HG03439 (cell line): ENCODE data around the gene PAFAH1B2.
"Not testable (repeated sequence)": the region's sequence is repeated elsewhere in the genome, so short reads cannot be mapped to it uniquely, and the experiment has no call there.

Experiments used
- ATAC-seq: cut with Tn5 transposase; IDR thresholded peaks from one replicate; pipeline ENCODE4 v1.9.1; 2021; ENCODE audit warnings: mild to moderate bottlenecking, moderate library complexity; ENCODE audit not compliant: unreplicated experiment

The PAFAH1B2 gene

DNA sequence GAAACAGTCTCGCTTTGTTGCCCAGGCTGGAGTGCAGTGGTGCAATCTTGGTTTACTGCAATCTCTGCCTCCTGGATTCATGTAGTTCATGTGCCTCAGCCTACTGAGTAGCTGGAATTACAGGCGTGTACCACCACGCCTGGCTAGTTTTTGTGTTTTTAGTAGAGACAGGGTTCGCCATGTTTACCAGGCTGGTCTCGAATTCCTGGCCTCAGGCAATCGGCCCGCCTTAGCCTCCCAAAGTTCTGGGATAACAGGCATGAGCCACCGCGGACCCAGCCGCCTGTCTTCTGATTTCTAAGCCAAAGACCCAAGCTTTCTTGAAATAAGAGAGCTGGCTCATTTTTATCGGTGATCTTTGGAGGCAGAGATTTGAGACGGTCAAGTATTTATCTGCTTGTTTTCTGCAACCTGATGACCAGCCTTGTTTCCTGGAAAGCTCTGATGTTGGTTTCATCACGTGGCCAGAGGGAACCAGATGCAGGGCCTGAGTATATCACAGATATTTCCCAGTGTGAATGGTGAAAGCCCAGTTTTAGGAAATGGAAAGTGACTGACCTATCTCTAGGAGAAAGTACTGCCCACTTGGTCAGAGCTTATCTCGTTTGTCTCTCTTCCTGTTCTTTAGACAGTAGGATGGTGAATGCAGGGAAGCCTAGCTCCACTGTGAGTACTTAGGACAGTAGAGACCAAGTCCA lies 28.8 kb downstream of the PAFAH1B2 start:
- ATAC-seq: no peak

GRCh38 chr11:117175104-117175503 lies 31.0 kb downstream of the PAFAH1B2 start:
- no peak for ATAC-seq

GRCh38 chr11:117175781-117176180 lies 31.7 kb downstream of the PAFAH1B2 start:
- ATAC-seq: no peak

- no peak for ATAC-seq
Measured at GRCh38 chr11:117176186-117176585, 32.1 kb downstream of the PAFAH1B2 start.

DNA sequence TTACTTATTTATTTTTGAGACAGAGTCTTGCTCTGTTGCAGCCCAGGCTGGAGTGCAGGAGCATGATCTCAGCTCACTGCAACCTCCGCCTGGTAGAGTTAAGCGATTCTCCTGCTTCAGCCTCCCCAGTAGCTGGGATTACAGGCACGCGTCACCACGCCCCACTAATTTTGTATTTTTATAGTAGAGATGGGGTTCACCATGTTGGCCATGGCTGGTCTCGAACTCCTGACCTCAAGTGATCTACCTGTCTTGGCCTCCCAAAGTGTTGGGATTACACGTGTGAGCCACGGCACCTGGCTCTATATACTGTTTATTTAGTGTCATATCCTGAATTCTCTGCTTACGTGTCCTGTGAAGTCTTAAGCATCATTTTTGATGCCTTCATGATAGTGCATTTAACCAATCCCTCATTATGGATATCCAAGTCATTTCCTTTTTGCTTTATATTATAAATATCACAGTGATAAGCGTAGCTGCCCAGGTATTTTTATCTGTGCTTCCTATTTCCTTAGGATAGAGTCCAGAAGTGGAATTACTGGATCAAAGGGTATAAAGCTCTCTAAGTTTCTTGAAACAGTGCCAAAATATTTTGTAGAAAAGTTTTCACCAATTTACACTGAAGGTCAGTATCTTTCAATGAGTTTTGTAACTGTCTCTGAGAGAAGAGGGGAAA lies 33.6 kb downstream of the PAFAH1B2 start:
- ATAC-seq: no peak

DNA sequence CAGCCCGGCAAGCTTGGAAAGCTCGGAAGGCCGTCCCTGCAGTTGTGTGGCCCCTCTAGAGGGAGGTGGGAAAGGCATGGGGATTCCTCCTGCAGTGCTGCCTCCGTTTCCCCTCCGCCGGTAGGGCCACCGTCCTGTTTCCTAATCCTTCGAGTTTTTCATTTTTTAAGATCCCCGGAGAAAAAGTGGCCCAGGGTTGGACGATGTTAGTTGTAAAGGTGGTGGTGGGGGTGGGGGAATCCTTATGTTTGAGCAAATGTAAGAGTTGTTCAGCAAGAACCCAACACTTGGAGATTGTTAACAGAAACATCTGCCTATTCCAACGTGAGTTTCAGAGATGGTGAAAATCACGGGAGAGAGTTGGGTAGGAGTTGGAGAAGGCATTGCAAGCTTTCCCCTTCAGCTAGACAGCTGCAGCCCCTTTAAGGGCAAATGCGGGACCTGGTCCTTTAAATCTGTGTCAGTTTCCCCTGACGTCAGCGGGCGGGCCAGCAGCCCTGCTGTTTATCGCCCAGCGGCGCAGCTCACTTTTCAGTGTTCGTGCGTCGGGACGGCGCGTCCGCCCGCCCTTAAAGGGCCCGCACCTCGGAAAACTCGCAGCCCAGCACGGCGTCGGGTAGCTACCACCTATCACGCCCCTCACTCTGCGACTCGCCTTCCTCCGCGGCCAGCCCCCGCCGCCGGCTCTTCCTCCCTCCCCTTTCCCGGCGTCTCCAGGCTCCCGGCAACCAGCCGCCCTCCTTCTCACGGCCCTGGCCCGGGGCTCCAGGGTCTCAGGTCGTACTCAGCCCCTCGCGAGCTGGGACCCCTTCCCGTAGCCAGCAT lies 34.3 kb downstream of the PAFAH1B2 start, which contains the start of gene SIDT2:
SIDT2 (plus strand) TSS at position 534 of the 825 bp plus-strand sequence. CDS start 521 bp downstream, outside the sequence.
- ATAC-seq: peak; percentile 85

DNA sequence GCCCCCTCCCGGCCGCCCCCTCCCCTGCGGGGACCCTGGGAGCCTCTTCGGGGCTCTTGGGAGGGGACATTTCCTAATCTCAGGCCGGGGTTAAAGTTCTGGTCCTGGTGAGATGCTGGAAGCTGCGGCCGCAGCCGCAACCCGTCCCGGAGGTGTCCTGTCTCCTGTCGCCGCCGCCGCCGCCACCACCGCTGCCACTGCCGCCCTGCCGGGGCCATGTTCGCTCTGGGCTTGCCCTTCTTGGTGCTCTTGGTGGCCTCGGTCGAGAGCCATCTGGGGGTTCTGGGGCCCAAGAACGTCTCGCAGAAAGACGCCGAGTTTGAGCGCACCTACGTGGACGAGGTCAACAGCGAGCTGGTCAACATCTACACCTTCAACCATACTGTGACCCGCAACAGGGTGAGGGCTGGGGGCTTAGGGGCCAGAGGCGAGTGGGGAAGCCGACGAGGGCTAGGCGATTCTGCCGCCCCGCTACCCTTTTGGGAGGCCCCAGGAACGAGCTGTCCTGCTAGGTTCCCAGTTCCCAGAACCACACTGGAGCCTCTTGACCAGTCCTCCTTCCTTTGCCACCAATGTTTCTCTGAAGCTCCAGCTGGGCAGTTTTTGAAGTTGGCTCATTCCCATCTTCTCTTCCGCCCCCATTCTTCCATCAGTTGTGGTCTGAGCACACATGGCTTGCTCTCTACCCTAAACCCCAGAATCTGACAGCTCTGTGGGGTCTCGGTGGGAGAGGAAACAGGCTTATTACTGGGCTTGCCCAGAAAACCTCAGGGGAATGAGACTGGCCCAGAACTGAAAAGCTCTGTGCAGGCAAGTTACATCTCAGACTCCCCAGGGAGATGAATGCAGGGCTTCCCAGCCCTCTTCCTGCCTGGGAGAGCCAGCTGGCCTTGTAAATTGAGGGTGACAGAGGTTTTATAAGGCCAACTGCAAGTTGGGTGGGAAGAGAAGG lies 35.2 kb downstream of the PAFAH1B2 start:
- ATAC-seq: peak; percentile 34

GRCh38 chr11:117180020-117180419 lies 35.9 kb downstream of the PAFAH1B2 start:
- no peak for ATAC-seq

GRCh38 chr11:117180661-117181585 lies 36.8 kb downstream of the PAFAH1B2 start:
- no peak for ATAC-seq

- ATAC-seq: no peak
Measured at GRCh38 chr11:117181586-117182550, 37.8 kb downstream of the PAFAH1B2 start.

DNA sequence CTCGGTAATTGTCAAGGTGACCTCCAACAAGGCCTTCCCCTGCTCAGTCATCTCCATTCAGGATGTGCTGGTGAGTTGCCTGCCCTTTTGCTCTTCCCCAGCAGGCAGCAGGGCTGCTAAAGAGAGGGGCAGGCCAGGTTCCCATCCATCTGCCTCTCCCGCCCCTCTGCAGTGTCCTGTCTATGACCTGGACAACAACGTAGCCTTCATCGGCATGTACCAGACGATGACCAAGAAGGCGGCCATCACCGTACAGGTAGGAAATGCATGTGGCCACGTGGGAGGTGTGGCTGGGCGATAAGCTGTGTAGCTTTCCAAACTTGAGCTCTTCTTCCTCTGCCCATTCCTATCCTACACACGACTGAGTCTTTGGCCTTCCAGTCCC lies 38.5 kb downstream of the PAFAH1B2 start:
- no peak for ATAC-seq

DNA sequence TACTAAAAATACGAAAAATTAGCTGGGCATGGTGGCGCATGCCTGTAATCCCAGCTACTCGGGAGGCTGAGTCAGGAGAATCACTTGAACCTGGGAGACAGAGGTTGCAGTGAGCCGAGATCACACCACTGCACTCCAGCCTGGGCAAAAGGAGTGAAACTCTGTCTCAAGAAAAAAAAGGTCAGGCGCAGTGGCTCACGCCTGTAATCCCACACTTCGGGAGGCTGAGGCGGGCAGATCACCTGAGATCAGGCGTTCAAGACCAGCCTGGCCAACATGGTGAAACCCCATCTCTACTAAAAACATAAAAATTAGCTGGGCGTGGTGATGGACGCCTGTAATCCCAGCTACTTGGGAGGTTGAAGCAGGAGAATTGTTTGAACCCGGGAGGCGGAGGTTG lies 39.1 kb downstream of the PAFAH1B2 start:
- not testable (repeated sequence) for ATAC-seq

DNA sequence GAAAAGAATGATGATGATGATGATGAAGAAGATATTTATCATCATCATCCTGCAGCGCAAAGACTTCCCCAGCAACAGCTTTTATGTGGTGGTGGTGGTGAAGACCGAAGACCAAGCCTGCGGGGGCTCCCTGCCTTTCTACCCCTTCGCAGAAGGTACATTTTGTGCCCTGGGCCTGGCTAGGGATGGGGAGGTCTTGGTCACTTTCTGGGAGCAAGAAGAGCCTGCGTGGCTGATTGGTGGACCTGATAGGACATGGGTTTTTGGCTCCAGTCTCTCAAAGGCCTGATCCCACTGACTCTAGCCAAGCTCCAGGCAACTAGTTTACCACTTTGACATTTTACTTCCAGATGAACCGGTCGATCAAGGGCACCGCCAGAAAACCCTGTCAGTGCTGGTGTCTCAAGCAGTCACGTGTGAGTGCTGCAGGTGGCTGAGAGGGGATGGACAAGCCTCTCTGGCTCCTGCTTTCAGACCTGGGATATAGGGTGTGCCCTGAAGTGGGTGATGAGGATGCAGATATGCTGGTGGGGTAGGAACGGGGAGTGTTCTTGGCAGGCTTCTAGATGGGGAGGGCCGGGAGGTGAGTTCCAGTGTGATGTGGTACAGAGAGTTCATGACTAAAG lies 39.8 kb downstream of the PAFAH1B2 start:
- ATAC-seq: no peak

GRCh38 chr11:117185736-117186430 lies 41.8 kb downstream of the PAFAH1B2 start:
- ATAC-seq: no peak

- no peak for ATAC-seq
Measured at GRCh38 chr11:117186431-117186761, 42.3 kb downstream of the PAFAH1B2 start.

- no peak for ATAC-seq
Measured at GRCh38 chr11:117187007-117187406, 42.9 kb downstream of the PAFAH1B2 start.

- no peak for ATAC-seq
Measured at GRCh38 chr11:117187428-117187798, 43.3 kb downstream of the PAFAH1B2 start.
